Caki2 (cell line): ENCODE data around the gene ZFR2. TPM values are rescaled to one million over a fixed set of nuclear protein-coding genes. Genes with fewer than 3 reads are reported as not detected.
"Not testable (repeated sequence)": the region's sequence is repeated elsewhere in the genome, so short reads cannot be mapped to it uniquely, and the experiment has no call there.

Experiments
- DNase-seq: peaks from one replicate; pipeline ENCODE4 v3.0.0-alpha.2; 2015; ENCODE audit warnings: low read depth
- in situ Hi-C: cut with HindIII; loops from 2 replicates; pipeline ENCODE4 v1.10.0; 2016; ENCODE audit warnings: low sequenced_read_pairs, low pct_unique_long_range_greater_than_20kb, mixed read lengths
- total RNA-seq: library from RNA; depleted of rRNA; stranded (reverse); fragments of >200 nt; shearing (Covaris generic); gene quantifications from 2 replicates; pipeline ENCODE4 v1.2.3, GENCODE V29; 2014; ENCODE audit warnings: low replicate concordance; rRNA removed

ZFR2 gene
- not detected in 2 replicates for total RNA-seq

DNA sequence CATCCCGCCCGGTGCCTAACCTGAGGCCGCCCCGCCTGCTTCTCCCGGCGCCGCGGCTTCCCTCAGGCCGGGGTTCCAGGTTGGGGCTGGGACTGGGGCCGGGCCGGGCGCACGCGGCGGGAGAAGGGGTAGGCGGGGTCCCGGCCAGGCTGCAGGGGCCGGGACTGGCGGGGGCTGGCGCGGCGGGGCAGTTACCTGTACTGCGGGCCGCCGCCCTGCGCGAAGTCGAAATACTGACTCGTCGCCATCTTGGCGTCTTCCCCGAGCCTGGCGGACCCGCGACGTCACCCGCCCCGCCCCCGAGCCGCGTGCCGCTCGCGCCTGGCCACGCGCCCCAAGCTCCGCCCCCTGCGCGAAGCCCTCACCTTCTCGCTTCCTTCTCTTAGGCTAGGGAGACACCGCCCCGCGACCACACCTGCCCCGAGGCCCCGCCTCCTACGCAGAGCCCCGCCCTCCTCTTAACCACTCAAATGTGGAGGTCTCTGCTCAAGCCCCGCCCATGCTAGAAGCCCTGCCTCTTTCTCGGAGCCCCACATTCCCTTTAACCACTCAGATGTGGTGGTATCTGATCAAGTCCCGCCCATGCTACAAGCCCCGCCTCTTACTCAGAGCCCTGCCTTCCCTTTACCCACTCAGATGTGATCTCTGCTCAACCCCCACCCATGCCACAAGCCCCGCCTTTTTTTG is at the start of gene ZFR2:
Gene ZFR2, minus strand, starts transcription at position 269 of the 687 bp plus-strand sequence. Its CDS starts 21 bp downstream, at position 248.
- DNase-seq, result no peak
- in situ Hi-C loops, result no loop called here

DNA sequence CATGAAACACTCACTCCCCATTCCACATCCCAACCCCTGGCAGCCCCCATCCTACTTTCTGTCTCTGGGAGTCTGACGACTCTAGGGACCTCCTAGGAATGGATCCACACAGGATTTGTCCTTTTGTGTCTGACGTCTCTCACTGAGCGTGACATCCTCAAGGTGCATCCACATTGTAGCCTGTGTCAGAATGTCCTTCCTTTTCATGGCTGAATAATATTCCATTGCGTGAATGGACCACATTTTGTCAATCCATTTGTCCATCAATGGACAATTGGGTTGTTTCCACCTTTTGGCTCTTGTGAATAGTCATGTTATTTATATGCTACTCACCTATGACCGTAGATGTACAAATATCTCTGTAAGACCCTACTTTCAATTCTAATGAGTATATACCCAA is 47.2 kb upstream of the ZFR2 start:
- in situ Hi-C loops, result no loop called here
- no peak for DNase-seq

DNA sequence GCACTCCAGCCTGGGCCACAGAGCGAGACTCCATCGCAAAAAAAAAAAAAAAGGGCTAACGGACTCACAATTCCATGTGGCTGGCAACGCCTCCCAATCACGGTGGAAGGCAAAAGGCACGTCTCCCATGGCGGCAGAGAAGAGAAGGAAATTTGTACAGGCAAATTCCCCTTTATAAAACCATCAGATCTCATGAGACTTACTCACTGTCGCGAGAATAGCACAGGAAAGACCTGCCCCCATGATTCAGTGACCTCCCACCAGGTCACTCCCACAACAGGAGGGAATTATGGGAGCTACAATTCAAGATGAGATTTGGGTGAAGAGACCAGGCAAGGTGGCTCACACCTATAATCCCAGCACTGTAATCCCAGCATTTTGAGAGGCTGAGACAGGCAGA is 45.4 kb upstream of the ZFR2 start:
- in situ Hi-C loops, result no loop called here
- DNase-seq, result no peak

DNA sequence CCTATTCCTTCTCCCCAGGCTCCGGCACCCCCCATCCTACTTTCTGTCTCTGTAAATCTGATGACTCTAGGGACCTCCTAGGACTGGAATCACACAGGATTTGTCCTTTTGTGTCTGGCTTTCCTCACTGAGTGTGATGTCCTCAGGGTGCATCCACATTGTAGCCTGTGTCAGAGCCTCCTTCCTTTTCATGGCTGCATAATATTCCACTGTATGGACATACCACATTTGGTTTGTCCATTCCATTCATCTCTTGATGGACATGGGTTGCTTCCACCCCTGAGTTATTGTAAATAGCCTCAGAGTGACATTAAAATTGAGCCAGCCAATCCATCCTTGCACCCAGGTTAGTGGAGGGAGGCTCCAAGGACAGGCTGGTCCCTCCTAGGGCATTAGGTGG is 41.3 kb upstream of the ZFR2 start:
- DNase-seq, result no peak
- in situ Hi-C loops, result no loop called here

DNA sequence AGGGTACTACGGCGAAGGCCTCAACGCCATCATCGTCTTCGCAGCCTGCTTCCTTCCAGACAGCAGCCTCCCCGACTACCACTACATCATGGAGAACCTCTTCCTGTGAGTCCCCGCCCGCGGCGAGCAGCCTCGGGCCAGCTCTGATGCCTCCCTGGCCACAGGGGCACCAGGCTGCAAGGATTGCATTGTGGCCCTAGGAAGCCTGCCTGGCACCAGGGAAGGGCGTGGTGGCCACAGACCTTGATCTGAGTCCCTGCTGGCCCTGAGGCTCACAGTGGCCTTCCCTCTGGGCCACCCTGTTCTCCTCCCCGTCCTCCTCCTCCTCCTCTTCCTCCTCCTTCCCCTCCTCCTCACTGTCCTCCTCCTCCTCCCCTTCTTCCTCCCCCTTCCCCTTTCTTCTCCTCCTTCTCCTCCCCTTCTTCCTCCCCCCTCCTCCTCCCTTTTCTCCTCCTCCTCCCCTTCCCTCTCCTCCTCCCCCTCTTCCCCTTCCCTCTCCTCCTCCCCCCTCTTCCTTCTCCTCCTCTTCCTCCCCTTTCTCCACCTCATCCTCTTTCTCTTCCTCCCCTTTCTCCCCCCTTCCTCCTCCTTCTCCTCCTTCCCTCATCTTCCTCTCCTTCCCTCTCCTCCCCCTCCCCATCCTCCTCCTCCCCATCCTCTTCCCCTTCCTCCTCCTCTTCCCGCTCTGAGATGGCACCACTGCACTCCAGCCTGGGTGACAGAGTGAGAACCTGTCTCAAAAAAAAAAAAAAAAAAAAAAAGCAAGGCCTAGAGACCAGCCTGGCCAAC is 39.6 kb upstream of the ZFR2 start:
- DNase-seq, result no peak
- in situ Hi-C loops, result no loop called here

DNA sequence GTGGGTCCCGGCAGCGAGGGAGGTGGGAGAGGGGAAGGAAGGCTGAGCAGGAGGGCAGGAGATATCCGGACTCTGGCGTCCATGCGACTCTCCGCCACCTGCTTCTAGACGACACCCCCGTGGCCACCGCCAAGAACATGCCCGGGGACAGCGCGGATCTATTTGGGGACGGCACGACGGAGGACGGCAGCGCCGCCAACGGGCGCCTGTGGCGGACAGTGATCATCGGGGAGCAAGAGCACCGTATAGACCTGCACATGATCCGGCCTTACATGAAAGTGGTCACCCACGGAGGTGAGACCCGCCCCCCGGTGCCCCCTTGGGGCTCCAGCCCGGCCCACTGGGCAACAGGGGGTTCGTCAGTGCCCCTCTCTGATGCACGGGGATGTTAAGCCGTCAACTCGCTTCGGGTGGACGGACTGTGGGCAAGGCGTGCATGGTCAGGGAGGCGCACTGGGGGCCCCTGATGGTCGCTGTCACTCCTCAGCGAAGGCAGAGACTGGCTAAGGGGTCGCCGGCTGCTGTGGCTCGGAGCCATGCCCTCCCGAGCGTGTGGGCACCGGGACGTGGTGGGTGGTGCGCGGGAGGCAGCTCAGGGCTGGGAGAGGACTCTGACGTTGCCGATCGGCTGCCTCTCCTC is 38.9 kb upstream of the ZFR2 start:
- in situ Hi-C loops, result no loop called here
- DNase-seq, result no peak

DNA sequence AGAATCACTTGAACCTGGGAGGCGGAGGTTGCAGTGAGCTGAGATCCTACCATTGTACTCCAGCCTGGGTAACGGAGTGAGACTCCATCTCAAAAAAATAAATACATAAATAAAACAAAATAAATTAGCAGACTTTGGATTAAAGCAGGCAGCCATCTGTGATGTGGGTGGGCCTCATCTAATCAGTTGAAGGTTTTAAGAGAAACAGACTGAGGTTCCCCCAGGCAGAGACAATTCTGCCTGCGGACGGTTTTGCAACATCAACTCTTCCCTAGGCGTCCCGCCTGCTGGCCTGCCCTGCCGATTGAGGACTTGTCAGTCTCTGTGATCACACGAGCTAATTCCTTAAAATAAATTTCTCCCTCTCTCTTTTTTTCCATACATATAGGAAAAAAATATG is 35.4 kb upstream of the ZFR2 start:
- no peak for DNase-seq
- in situ Hi-C loops, result no loop called here

DNA sequence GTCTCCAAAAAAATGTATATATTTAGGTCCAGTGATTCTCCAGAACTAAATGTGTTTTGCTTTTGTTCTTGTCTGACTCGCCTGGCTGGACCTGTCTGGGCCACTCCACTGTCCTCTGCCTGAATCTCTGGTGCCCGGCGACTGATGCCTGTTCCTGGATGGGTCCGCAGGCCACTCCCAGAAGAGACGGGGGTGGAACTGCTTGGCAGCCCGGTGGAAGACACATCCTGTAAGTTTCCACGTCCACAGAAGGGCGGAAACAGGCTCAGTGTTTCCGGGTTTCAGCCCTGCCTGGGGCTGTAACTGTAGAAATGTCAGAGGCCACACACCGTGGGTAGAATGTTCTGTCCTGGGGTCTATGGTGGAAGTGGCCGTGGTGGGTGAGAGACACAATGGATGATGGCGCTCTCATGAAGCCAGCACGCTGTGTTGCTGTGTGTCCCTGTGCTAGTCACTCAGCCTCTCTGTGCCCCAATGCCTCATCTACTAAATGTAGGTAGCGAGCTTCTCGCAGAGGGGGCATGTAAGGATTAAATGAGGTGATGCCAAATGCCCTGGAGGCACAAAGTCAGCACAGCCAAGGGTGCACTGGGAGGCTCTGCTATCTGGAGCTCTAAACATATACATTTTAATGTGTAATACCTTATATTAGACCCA is 33.6 kb upstream of the ZFR2 start:
- DNase-seq, result no peak
- in situ Hi-C loops, result no loop called here

DNA sequence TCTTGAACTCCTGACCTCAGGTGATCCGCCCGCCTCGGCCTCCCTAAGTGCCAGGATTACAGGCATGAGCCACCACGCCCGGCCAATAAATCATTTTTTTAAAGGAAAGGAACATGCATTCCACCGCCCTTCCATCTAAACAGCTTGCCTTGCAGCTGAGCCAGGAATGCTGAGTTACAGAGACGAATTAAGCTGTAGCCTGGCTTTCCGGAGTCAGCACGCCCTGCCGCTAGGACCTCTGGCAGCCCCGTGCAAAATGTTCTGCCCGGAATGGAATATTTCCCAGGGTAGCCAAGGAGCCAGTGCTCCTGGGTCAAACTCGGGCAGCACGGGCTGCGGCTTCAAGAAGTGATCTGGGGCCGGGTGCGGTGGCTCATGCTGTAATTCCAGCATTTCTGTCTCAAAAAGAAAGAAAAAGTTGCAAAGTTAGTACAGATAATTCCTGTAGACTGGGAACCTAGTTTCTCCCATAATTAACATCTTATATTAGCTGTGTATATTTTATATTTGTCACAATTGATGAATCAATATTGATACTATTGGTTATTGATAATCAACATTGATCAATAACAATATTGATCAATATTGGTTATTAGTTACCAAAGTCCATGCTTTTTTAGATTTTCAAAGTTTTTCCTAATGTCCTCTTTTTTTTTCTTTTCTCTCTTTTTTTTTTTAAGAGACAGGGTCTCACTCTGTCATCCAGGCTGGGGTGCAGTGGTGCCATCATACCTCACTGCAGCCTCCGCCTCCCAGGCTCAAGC is 30.9 kb upstream of the ZFR2 start:
- in situ Hi-C loops, result no loop called here
- DNase-seq, result no peak

DNA sequence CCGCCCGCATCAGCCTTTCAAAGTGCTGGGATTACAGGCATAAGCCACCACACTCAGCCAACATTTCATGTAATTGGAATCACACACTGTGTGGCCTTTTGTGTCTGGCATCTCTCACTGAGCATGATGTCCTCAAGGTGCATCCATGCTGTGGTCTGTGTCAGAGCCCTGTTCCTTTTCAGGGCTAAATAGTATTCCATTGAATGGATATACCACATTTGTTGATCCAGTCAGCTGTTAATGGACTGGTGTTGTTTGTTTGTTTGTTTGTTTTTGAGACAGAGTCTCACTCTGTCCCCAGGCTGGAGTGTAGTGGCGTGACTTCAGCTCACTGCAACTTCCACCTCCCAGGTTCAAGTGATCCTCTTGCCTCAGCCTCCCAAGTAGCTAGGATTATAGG is 29.6 kb upstream of the ZFR2 start:
- no peak for DNase-seq
- in situ Hi-C loops, result no loop called here

DNA sequence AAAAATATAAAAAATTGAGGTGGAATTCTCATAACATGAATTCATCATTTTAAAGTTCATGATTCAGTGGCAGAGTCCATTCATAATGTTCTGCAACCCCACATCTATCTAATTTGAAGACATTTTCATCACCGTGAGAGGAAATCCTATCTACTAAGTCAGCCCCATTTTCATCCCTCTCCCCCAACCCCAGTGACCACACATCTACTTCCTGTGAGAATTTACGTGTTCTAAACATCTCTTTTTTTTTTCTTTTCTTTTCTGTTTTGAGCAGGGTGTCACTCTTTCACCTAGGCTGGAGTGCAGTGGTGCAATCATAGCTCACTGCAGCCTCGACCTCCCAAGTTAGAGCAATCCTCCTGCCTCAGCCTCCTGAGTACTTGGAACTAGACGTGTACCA is 29.1 kb upstream of the ZFR2 start:
- in situ Hi-C loops, result no loop called here
- no peak for DNase-seq

DNA sequence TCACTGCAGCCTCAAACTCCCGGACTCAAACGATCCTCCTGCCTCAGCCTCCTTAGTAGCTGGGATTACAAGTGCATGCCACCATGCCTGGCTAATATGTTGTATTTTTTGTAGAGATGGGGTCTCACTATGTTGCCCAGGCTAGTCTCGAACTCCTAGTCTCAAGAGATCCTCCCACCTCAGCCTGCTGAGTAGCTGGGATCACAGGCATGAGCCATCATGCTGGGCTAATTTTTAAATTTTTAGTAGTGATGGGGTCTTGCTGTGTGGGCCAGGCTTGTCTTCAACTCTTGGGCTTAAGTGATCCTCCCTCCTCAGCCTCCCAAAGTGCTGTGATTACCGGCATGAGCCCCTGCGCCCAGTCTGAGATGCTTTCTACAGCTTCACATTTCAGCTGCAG is 26.9 kb upstream of the ZFR2 start:
- in situ Hi-C loops, result no loop called here

DNA sequence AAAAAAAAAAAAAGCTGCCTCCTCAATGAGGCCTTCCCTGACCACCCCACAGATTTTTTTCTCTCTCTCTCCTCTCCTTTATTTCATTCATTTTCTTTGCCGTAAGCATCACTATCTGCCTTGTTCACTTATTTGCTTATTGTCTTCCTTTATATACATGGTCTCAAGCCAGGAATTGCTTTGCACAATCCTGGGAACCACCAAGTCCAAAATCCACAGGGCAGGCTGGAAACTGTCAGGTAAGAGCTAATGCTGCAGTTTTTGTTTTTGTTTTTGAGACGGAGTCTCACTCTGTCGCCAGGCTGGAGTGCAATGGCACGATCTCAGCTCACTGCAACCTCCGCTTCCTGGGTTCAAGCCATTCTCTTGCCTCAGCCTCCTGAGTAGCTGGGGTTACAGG is 26.1 kb upstream of the ZFR2 start:
- in situ Hi-C loops, DNase-seq: not testable (repeated sequence)

More for the DNA sequence above, 26.9 kb upstream of the ZFR2 start:
- no peak for DNase-seq

DNA sequence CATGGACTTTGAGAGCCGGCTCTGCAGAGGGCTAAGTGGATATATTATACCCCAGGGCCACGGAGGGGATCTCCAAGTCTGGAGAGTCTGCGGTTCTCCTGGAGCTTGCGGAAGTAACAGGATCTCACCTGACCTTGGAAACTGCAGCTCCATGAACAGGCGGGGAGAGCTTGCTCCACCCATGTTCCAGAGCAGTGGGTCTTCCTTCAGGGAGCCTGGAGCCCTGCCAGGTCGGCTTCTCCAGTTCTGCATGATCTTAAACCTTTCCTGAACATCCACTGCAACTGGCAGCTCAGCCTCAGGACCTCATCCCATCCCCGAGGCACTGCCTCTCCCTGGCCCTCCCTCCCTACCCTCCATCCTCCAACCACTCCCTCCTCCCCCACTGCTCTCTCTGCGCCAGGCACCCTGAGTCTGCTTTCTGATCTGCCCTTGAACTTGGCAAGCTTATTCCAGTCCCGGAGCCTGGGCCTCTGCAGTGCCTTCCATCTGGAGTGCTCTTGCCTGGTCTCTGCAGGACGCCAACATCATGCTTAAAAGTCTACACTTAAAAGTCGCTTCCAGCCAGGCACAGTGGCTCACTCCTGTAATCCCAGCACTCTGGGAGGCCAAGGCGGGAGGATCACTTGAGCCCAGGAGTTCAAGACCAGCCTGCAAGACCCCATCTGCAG is 24.8 kb upstream of the ZFR2 start:
- in situ Hi-C loops, result no loop called here
- DNase-seq, result no peak

DNA sequence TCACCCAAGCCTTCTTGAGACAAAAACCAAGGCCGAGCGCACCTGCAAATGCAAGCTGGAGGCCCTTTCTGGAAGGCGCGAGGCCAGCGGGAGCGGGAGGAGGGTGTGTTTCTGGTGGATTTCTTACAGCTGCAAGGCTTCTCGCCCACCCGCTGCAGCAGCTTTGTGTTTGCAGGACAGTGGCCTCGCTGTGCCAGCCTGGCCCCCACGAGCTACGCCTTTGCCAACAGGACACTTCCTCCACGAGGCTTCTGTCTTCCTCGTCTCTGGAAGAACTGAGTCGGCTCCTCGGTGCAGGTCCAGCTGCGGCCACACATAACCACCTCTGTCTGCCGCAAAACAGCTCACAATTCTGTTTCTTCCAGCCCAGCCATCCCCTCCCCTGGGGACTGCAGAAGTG is 21.8 kb upstream of the ZFR2 start:
- in situ Hi-C loops, result no loop called here
- no peak for DNase-seq

DNA sequence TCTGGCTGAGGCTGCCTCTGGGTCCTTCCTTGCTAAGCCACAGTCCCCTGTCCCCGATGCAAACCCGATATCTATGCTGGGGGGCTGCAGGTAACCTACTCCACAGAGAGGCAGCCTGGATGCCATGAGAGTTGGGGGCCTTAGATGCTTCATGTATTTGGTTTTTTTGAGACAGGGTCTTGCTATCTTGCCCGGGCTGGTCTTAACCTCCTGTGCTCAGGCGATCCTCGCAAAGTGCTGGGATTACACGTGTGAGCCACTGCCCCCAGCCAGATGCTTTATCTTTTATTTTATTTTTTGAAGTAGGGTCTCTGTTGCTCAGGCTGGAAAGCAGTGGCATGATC is 13.2 kb upstream of the ZFR2 start:
- DNase-seq, result no peak
- in situ Hi-C loops, result no loop called here

DNA sequence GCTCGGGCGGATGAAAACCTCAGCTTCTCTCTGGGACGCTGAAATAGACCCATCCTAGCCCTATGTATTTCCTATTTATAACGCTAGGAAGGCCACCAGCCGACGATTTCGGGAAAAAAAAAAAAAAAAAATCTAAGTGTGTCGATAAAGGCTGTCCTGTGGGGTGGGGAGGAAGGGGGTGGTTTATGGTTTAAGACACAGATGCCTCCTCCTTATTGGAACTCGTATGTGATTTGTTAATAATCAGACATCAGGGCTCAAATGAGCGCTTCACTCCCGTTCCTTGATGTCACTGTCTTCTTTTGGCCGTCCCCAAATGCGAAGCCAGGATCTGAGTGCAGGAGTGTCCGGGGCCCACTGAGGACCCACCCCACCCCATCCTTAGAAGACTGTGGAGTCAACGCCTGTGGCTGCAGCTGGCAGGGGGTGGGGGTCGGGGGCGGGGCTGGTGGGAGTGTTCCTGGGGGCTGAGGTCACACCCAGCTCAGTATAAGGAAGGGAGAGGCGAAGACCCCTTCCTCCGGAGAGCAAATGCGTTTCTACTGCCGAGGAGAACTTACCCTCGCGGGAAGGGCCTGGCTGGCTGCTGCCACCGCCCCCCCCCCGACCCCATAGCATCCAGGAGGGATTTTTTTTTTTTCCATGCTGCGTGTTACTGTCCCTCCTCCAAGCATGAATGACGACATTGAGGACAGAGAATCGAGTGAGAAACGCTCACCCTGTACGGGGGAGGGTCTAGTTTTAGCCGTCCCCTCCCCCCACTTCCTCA is 12.6 kb upstream of the ZFR2 start:
- in situ Hi-C loops, result no loop called here
- no peak for DNase-seq
